Inferior parietal cortex (tissue), 1 donor: ENCODE data around the gene RNF168.
"Not testable (repeated sequence)": the region's sequence is repeated elsewhere in the genome, so short reads cannot be mapped to it uniquely, and the experiment has no call there.

ENCODE experiments used
- DNase-seq: peaks from one replicate; pipeline ENCODE4 v3.0.0-alpha.2; 2016; ENCODE audit errors: extremely low spot score

RNF168 gene

DNA sequence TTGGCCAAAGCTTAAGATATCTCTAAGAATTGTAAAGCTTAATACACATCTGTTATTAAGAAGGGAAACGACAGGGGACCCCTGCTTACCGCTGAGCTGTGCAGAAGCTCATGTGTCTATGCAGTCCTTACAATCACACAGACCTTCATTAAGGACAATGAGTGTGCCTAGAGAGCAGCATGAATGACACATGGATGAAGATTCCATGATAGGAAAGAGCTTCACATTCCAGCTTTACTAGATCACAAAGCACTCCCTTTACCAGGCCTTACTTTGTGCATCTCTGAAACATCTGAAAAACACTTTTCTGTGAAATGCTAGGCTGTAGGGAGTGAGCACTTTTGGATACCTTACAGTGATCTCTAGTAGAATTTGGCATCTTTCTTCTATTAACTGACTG lies 32.0 kb downstream of the RNF168 start:
- DNase-seq, result no peak

GRCh38 chr3:196470182-196470581 lies 33.4 kb downstream of the RNF168 start:
- DNase-seq, result not testable (repeated sequence)

DNA sequence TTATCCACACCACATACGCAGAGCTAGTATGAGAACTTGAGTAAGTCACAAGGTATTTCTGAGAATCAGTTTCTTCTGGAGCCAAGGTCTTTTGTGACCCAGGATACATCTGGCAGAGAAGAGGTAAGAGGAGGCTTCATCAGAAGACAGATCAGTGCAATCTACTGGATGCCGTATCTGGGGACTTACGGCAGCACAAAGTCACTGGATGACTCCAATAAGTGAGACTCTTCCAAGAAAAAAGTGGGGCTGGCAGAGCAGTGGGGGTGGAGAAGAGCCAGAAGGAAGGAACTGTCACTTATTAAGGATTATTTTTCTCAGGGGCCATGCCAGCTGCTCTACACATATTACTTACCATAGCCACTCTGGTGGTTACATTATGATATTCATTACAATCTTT lies 39.8 kb downstream of the RNF168 start:
- DNase-seq, result no peak

DNA sequence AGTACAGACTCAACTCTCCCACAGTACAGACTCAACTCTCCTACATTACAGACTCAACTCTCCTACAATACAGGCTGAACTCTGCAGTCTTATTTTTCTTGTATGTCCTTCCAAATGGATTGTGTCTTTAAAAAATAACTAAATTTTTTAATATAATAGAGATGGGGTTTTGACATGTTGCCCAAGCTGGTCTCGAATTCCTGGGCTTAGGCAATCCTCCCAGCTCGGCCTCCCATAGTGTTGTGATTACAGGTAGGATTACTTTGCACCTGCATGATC lies 40.2 kb downstream of the RNF168 start:
- DNase-seq, result no peak

GRCh38 chr3:196462680-196463477 lies 40.7 kb downstream of the RNF168 start:
- not testable (repeated sequence) for DNase-seq

DNA sequence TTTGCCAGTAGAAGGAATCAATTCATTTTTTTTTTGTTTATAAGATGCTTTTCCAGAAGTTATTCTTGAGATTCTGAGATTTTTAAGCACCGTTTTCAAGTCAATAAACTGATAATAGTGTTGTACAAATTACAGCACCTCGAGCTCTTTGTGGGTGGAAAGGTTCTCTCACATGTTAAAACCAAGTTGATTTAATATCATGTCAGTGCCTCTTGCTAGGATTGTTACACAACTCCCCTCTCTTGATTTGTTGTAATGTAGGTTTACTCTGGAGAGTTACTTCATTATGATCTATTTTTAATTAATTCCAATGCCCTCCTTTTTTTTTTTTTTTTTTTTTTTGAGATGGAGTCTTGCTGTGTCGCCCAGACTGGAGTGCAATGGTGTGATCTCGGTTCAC lies 45.5 kb downstream of the RNF168 start:
- no peak for DNase-seq

DNA sequence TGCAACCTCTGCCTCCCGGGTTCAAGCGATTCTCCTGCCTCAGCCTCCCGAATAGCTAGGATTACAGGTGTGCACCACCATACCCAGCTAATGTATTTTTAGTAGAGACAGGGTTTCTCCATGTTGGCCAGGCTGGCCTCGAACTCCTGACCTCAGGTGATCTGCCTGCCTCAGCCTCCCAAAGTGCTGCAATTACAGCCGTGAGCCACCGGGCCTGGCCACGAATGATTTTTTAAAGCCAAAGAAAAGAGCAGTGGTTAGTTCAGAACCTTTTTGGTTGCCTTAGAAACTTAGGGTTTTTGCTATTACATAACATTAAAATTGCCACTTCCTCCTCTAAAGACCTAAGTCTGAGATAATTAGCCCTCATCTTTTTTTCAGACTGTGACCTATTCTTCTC lies 46.1 kb downstream of the RNF168 start:
- DNase-seq, result not testable (repeated sequence)

GRCh38 chr3:196454935-196455334 lies 48.6 kb downstream of the RNF168 start:
- DNase-seq, result no peak

GRCh38 chr3:196445391-196445790 lies 58.2 kb downstream of the RNF168 start:
- not testable (repeated sequence) for DNase-seq

- no peak for DNase-seq
Measured at GRCh38 chr3:196444500-196444894, 59.1 kb downstream of the RNF168 start.

- DNase-seq, result no peak
Measured at GRCh38 chr3:196440696-196441095, 62.9 kb downstream of the RNF168 start.

DNA sequence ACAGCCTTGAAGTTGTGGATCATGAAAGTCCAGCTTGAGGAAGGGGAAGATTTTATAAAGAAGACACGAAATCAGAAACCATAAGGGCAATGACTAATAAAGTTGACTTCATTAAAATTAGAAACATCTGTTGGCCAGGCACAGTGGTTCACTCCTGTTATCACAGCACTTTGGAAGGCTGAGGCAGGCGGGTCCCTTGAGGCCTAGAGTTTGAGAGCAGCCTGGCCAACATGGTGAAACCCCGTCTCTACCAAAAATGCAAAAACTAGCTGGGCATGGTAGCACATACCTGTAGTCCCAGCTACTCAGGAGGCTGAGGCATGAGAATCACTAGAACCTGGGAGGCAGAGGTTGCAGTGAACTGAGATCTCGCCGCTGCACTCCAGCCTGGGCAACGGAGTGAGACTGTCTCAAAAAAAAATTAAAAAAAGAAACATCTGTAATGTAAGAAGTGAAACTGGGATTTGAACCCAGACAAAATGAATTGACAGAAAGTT lies 63.5 kb downstream of the RNF168 start:
- no peak for DNase-seq

DNA sequence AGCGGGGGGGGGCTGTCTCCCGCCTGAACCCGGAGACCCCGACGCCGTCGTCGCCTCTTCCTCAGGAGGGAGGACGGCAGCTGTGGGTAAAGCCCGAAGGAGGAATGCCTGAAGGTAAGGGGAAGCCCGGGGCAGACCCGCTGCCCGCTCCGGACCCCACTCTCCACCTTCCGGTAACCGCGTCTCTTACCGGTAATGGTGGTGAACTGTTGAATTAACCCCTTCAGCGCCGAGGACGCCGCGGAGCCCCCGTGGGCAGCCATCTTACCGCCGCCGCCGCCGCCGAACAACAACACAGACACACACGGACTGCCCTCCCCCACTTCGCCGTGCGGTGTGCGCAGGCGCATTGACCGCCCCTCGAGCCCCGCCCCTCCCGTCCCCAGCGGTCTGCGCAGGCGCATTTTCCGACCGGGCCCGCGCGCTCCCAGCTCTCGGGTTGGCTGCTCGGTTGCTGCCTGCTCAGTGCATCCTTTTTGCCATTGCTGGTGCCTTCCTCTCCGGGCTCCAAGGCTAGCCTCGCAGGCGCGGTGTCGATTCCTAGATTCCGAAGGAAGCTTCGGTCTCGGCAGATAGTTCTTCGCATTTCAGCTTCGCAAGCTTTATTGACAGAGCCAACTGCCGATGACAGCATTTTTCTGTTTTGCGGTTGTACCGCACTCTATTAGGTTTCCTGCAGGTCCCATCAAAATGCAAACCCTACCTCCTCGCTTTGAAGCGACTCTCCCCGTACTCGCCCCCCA lies 71.3 kb downstream of the RNF168 start, which contains the start of gene UBXN7:
Gene UBXN7 (minus strand): TSS at position 291 of the 743 bp plus-strand sequence. CDS start 28 bp downstream, at position 263.
- peak; percentile 92 for DNase-seq

DNA sequence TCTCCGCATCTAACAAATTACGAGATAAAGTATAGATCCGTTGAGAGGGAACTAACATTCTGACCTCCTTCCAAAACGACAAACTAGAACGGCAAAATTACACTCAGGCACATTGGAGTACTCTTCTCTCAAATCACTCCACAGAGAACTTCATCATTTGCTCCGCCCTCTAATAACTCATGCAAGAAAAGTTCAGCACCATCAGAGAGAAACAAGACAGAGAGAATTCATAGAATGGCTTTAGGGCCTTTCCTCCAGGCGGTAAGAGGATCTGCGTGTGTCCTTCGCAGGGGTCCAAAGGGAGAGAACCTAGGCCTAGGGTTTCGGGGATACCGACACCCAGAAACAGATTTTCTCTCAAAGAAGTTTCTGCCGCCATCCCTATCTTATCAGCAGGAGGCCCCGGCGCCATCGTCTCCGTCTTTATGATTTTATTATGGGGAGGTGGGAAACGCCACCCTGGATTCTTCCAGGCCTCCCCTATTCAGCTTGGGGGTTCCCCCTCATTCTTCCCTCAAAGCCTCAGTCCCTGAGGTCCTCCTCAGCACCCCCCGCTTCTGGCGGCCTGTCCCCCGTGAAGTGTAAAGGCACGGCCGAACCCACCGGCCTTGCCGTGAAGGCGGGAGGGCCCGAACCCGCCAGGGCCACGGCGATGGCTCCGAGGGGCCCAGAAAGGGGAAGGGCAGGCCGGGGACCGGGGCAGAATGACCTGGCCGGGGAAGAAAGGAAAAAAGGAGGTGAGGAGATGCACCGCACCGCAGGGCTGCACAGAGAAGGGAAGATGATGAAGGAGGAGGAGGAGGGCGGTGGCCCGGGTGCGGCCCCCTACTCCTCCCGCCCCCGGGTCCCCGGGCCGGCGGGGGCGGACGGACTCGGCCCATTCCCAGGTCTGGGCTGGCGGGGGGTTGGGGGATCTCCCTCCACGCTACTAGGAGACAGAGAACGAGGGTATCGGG lies 72.1 kb downstream of the RNF168 start:
- peak; percentile 50 for DNase-seq

GRCh38 chr3:196428041-196428440 lies 75.5 kb downstream of the RNF168 start:
- no peak for DNase-seq

DNA sequence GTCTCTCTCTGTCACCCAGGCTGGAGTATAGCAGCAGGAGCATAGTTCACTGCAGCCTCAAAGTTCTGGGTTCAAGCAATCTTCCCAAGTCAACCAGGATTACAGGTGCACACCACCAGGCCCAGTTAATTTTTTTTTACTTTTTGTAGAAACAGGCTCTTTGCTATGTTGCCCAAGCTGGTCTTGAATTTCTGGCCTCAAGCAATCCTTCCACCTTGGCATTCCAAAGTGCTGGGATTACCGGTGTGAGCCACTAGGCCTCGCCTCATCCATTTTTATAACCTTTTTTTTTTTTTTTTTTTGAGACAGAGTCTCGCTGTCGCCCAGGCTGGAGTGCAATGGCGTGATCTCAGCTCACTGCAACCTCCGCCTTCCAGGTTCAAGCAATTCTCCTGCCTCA lies 79.1 kb downstream of the RNF168 start:
- not testable (repeated sequence) for DNase-seq

DNA sequence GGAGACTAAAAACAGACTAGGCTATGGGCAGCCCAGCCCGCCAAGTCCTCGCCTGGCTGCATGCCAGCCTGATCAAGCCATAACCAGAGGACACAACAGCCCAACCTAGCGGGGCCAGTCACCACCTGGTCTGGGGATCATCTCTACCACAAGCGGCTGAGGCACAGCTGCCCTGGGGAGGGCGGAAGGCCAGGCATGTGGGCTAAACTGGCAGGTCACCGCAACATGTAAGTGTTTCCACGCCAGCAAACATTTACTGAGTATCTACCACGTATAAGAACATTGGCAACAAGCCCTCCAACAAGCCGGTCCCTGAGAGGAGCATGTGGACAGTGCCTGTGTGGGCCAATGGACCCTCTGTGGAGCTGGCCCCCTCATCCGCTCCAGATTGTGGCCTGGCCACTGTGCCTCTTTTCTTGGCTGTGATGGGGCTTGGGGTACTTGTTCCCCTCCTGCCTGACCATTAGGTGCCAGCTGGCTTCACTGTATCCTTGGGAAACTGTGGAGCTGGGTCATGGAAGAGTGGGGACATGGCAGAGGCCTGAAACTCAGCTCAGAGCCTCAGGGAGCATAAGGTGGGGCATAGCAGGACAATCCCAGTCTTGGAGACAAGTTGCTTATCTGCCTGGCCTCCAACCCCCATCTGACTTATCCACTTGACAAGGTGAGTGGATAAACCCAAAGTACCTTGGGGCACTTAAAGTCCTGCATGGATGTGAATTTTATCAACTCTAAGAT lies 80.4 kb downstream of the RNF168 start:
- DNase-seq, result no peak

DNA sequence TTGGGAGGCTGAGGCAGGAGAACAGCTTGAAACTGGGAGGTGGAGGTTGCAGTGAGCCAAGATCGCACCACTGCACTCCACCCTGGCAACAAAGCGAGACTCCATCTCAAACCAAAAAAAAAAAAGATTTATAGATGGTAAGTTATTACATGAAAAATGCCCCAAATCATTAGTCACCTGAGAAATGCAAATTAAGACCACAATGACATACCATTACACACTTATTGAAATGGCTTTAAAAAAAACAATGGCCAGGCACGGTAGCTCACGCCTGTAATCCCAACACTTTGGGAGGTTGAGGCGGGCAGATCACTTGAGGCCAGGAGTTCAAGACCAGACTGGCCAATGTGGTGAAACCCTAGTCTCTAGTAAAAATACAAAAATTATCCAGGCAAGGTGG lies 81.9 kb downstream of the RNF168 start:
- not testable (repeated sequence) for DNase-seq

DNA sequence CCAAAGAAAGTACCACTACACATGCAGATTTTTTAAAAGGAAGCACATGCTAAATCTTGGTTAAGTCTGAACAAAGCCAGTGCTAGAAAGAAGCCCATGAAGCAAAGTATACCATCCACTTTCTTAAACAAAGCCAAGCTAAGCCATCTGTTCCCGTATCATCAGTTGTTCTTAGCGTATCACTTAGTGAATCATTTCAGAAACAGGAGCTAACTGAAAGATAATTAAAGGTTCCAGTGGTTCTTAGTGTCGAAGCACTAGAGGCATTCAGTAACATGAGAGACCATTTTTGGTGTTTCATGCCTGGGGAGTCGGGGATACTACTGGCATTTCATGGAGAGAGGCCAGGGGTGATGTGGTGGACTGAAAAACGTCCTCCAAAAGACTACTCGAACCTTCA lies 84.2 kb downstream of the RNF168 start:
- DNase-seq, result no peak
